Measurements from ENCODE around the gene CACNA2D2. TPM values are rescaled to one million over a fixed set of nuclear protein-coding genes. Genes with fewer than 3 reads are reported as not detected.

CACNA2D2 gene
- polyA plus RNA-seq, 1 of the 3 experiments (the other 2 are of a cell fraction) = 1.1 TPM

- no peak for DNase-seq
- H3K4me3 ChIP-seq (ENCODE audit: low read depth in 2 of 2, low read length in 1 of 2) = no peak overlapping the region
- no peak overlapping the region for H3K4me2 ChIP-seq
- H3K27ac ChIP-seq (ENCODE audit: low read depth in 2 of 2, low read length in 1 of 2) = peak overlapping the region in 1 of 2 experiments; percentile 100; a peak in 2 of 4 replicates
- no peaks in the 10 kb centered on the region for H3K36me3 ChIP-seq (replicated peaks in 1 of 2; ENCODE audit: control insufficient read depth in 1 of 2, insufficient read depth in 2 of 2, low read length in 1 of 2)
- H2AFZ ChIP-seq (ENCODE audit: low read depth) = no peak overlapping the region
- no peaks in the 10 kb centered on the region for H3K9me3 ChIP-seq
- WGBS (ENCODE audit: low lambda C conversion rate) = 53% methylated on average over 4 of the region's 6 CpGs
- ChIA-PET POLR2A (interaction anchor here (0.9 kb wide), 1 partner anchor 30 kb away, joined by 3 read pairs; no protein-coding TSS in a partner anchor), CTCF (interaction anchor here (0.8 to 11.5 kb wide), 4 partner anchors 13 to 41 kb away, joined by 3 to 128 read pairs (median 3); no protein-coding TSS in a partner anchor)
- no peaks in the 10 kb centered on the region for H3K27me3 ChIP-seq (ENCODE audit: insufficient read depth)
- no peaks in the 10 kb centered on the region for H3K9me2 ChIP-seq
- peaks cover 0 to 98% of the 10 kb centered on the region in 2 experiments; a peak in 2 of 4 replicates for H3K4me1 ChIP-seq (ENCODE audit: control insufficient read depth in 1 of 2, insufficient read depth in 2 of 2, low read depth in 1 of 2, low read length in 1 of 2)
- H4K20me1 ChIP-seq (ENCODE audit: insufficient read depth) = no peaks in the 10 kb centered on the region
- no peak overlapping the region for H3K9ac ChIP-seq
- no peak for TF ChIP-seq USF1 (IDR thresholded peaks at IDR 0.05; ENCODE audit: borderline replicate concordance, low read depth)
- no peak for TF ChIP-seq PBX3 (IDR thresholded peaks at IDR 0.05)
- TF ChIP-seq MEF2A (IDR thresholded peaks at IDR 0.05; ENCODE audit: borderline replicate concordance, low read depth) = no peak
- TF ChIP-seq CTCF (IDR thresholded peaks at IDR 0.05) = no peak
- TF ChIP-seq RAD21 (IDR thresholded peaks at IDR 0.05; ENCODE audit: low read length) = no peak
- no peak for TF ChIP-seq RXRA (IDR thresholded peaks at IDR 0.05; ENCODE audit: borderline replicate concordance, low read depth)
- no peak for TF ChIP-seq RCOR1 (IDR thresholded peaks at IDR 0.05; ENCODE audit: low read length)
- no peak for TF ChIP-seq GABPA (IDR thresholded peaks at IDR 0.05; ENCODE audit: low read depth)
- no peak for TF ChIP-seq MXI1 (IDR thresholded peaks at IDR 0.05; ENCODE audit: low read depth, low read length)
- no peak for TF ChIP-seq POLR2AphosphoS5 (IDR thresholded peaks at IDR 0.05; ENCODE audit: low read depth, low read length)
- no peak for TF ChIP-seq TAF1 (IDR thresholded peaks at IDR 0.05; ENCODE audit: borderline replicate concordance, low read depth, low read length)
- TF ChIP-seq SMC3 (IDR thresholded peaks at IDR 0.05; ENCODE audit: low read depth, low read length) = no peak
- TF ChIP-seq RFX5 (IDR thresholded peaks at IDR 0.05; ENCODE audit: low read length) = no peak
- TF ChIP-seq CHD2 (IDR thresholded peaks at IDR 0.05; ENCODE audit: low read length, partially characterized antibody) = no peak
- H3F3A ChIP-seq (replicated peaks; ENCODE audit: insufficient read depth) = no peaks in the 10 kb centered on the region
- no peaks in the 10 kb centered on the region for H3K79me2 ChIP-seq (ENCODE audit: insufficient read depth)
These were observed 119.7 kb downstream of the CACNA2D2 start for GRCh38 chr3:50383750-50384149.

GRCh38 chr3:50382722-50383121, 120.7 kb downstream of the CACNA2D2 start:
- no peaks in the 10 kb centered on the region for H3K9me2 ChIP-seq
- no peaks in the 10 kb centered on the region for H3K27me3 ChIP-seq (ENCODE audit: insufficient read depth)
- 59% methylated on average over 6 of the region's 12 CpGs for WGBS (ENCODE audit: low lambda C conversion rate)
- H3K27ac ChIP-seq (ENCODE audit: low read depth in 2 of 2, low read length in 1 of 2) = peak overlapping the region in 1 of 2 experiments; percentile 100; a peak in 2 of 4 replicates
- H3K4me3 ChIP-seq (ENCODE audit: low read depth in 2 of 2, low read length in 1 of 2) = no peak overlapping the region
- H2AFZ ChIP-seq (ENCODE audit: low read depth) = no peak overlapping the region
- ChIA-PET POLR2A (interaction anchor here (0.9 kb wide), 1 partner anchor 29 kb away, joined by 3 read pairs; no protein-coding TSS in a partner anchor), CTCF (interaction anchor here (1.1 to 11.5 kb wide), 3 partner anchors 13 to 42 kb away, joined by 3 to 128 read pairs (median 3); no protein-coding TSS in a partner anchor)
- TF ChIP-seq MXI1 (IDR thresholded peaks at IDR 0.05; ENCODE audit: low read depth, low read length) (no peak), ZBTB33 (IDR thresholded peaks at IDR 0.05; ENCODE audit: borderline replicate concordance, low read depth) (no peak), EP300 (IDR thresholded peaks at IDR 0.05; ENCODE audit: borderline replicate concordance in 1 of 2, low read depth in 1 of 2, low read length in 1 of 2) (0 out of 4 replicates have a peak, but pooled peaks of 1 of the 2 experiments have one; percentile 5), SIN3A (IDR thresholded peaks at IDR 0.05; ENCODE audit: borderline replicate concordance, low read depth, low read length) (no peak), CHD2 (IDR thresholded peaks at IDR 0.05; ENCODE audit: low read length, partially characterized antibody) (no peak)
- H4K20me1 ChIP-seq (ENCODE audit: insufficient read depth) = no peaks in the 10 kb centered on the region
- no peaks in the 10 kb centered on the region for H3K36me3 ChIP-seq (replicated peaks in 1 of 2; ENCODE audit: control insufficient read depth in 1 of 2, insufficient read depth in 2 of 2, low read length in 1 of 2)
- H3K9me3 ChIP-seq = no peaks in the 10 kb centered on the region
- no peak overlapping the region for H3K9ac ChIP-seq
- H3K4me2 ChIP-seq = no peak overlapping the region
- H3K4me1 ChIP-seq (ENCODE audit: control insufficient read depth in 1 of 2, insufficient read depth in 2 of 2, low read depth in 1 of 2, low read length in 1 of 2) = peaks cover 0 to 98% of the 10 kb centered on the region in 2 experiments; a peak in 2 of 4 replicates
- DNase-seq = no peak
- H3F3A ChIP-seq (replicated peaks; ENCODE audit: insufficient read depth) = no peaks in the 10 kb centered on the region
- H3K79me2 ChIP-seq (ENCODE audit: insufficient read depth) = no peaks in the 10 kb centered on the region

Data from SK-N-SH (cell line).